HG03558 (cell line): Measurements from ENCODE around the gene SLC13A5.
"Not testable (repeated sequence)": the region's sequence is repeated elsewhere in the genome, so short reads cannot be mapped to it uniquely, and the experiment has no call there.

ENCODE experiments used
- ATAC-seq: cut with Tn5 transposase; IDR thresholded peaks from one replicate; pipeline ENCODE4 v1.9.1; 2021; ENCODE audit warnings: moderate number of reproducible peaks; ENCODE audit not compliant: unreplicated experiment; ENCODE audit errors: extremely low read depth

The SLC13A5 gene

GRCh38 chr17:6667516-6667915, 45.7 kb downstream of the SLC13A5 start:
- ATAC-seq = no peak

- ATAC-seq = no peak
These were observed 46.6 kb downstream of the SLC13A5 start for GRCh38 chr17:6666557-6666956.

- no peak for ATAC-seq
These were observed 47.1 kb downstream of the SLC13A5 start for GRCh38 chr17:6666077-6666521.

- ATAC-seq = not testable (repeated sequence)
These were observed 50.0 kb downstream of the SLC13A5 start for GRCh38 chr17:6663200-6663599.

- ATAC-seq = no peak
These were observed 51.7 kb downstream of the SLC13A5 start for GRCh38 chr17:6661464-6661848.

- ATAC-seq = no peak
These were observed 52.2 kb downstream of the SLC13A5 start for GRCh38 chr17:6660805-6661463.

- no peak for ATAC-seq
These were observed 53.1 kb downstream of the SLC13A5 start for GRCh38 chr17:6660101-6660500.

GRCh38 chr17:6658411-6658810, 54.8 kb downstream of the SLC13A5 start:
- not testable (repeated sequence) for ATAC-seq

GRCh38 chr17:6657633-6658287, 55.4 kb downstream of the SLC13A5 start:
- no peak for ATAC-seq

- not testable (repeated sequence) for ATAC-seq
These were observed 56.2 kb downstream of the SLC13A5 start for GRCh38 chr17:6656797-6657632.

GRCh38 chr17:6655732-6656361, 57.3 kb downstream of the SLC13A5 start:
- not testable (repeated sequence) for ATAC-seq

- ATAC-seq = no peak
These were observed 58.1 kb downstream of the SLC13A5 start for GRCh38 chr17:6654841-6655731.

GRCh38 chr17:6651919-6652452, 61.2 kb downstream of the SLC13A5 start:
- peak; percentile 9 for ATAC-seq

- peak; percentile 51 for ATAC-seq
These were observed 61.7 kb downstream of the SLC13A5 start, which contains the start of the genes C17orf100 and MED31 for GRCh38 chr17:6651354-6651918. C17orf100 (plus strand) TSS chr17:6651762; CDS start chr17:6651914, 152 bp downstream. MED31 (minus strand) TSS chr17:6651605; CDS start chr17:6651528, 77 bp downstream.

- no peak for ATAC-seq
These were observed 65.0 kb downstream of the SLC13A5 start for GRCh38 chr17:6648181-6648580.

- ATAC-seq = no peak
These were observed 69.6 kb downstream of the SLC13A5 start for GRCh38 chr17:6643451-6644125.

GRCh38 chr17:6642592-6642991, 70.6 kb downstream of the SLC13A5 start:
- ATAC-seq = no peak

GRCh38 chr17:6641247-6641863, 71.8 kb downstream of the SLC13A5 start:
- ATAC-seq = no peak
